ENCODE data around the gene ARHGAP10.
A peak's percentile ranks its signal among the peaks of the same experiment; 100 is the strongest.

Gene ARHGAP10

GRCh38 chr4:147822128-147822527 lies 90.2 kb downstream of the ARHGAP10 start:
- H3K27me3 Mint-ChIP-seq (ENCODE audit: low read depth, poor library complexity), result peaks cover 2% of the 10 kb centered on the region
- TF ChIP-seq CTCF (IDR thresholded peaks at IDR 0.05), result no peak
- no peak for DNase-seq
- H3K9me3 Mint-ChIP-seq, result no peaks in the 10 kb centered on the region
- H3K27ac Mint-ChIP-seq, result no peak overlapping the region
- peaks cover 51% of the 10 kb centered on the region for H3K36me3 Mint-ChIP-seq (ENCODE audit: low read depth)
- peaks cover 9% of the 10 kb centered on the region for H3K4me1 Mint-ChIP-seq
- H3K4me3 Mint-ChIP-seq, result no peak overlapping the region

DNA sequence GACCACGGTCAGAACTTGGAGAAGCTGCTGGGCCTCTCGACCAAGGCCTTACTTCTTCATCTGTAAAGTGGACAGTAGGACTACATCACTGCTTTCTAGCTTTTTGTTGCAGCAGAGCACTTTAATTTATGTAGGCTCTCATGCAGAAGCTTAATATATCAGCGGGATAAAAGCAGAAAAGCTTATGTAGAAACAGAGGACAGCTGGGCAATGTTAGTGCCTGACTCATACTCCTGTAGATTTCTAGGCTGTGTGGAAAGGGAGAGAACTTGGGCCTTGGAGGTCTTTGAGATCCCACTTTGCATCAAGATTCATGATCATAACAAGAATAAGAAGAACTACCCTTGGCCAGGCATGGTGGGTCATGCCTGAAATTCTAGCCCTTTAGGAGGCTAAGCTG lies 91.2 kb downstream of the ARHGAP10 start:
- Mint-ChIP-seq H3K4me1 (peaks cover 13% of the 10 kb centered on the region), H3K36me3 (ENCODE audit: low read depth) (peaks cover 55% of the 10 kb centered on the region), H3K27ac (no peak overlapping the region), H3K27me3 (ENCODE audit: low read depth, poor library complexity) (peaks cover 2% of the 10 kb centered on the region), H3K9me3 (no peaks in the 10 kb centered on the region), H3K4me3 (no peak overlapping the region)
- no peak for TF ChIP-seq CTCF (IDR thresholded peaks at IDR 0.05)
- DNase-seq, result no peak

DNA sequence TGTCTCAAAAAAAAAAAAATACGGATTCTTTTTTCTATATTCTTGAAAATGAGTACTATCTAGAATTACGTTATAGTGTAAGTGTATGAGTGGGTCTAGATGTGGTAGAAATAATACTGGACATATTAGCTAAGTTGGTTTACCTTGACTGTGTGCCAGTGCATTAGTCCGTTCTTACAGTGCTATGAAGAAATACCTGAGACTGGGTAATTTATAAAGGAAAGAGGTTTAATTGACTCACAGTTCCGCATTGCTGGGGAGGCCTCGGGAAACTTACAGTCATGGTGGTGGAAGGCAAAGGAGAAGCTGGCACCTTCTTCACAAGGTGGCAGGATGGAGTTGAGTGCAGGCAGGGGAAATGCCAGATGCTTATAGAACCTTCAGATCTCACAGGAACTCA lies 92.4 kb downstream of the ARHGAP10 start:
- Mint-ChIP-seq H3K27me3 (ENCODE audit: low read depth, poor library complexity) (peaks cover 2% of the 10 kb centered on the region), H3K36me3 (ENCODE audit: low read depth) (peaks cover 63% of the 10 kb centered on the region), H3K4me1 (peaks cover 13% of the 10 kb centered on the region), H3K9me3 (no peaks in the 10 kb centered on the region), H3K4me3 (no peak overlapping the region), H3K27ac (no peak overlapping the region)
- no peak for TF ChIP-seq CTCF (IDR thresholded peaks at IDR 0.05)
- DNase-seq, result no peak

DNA sequence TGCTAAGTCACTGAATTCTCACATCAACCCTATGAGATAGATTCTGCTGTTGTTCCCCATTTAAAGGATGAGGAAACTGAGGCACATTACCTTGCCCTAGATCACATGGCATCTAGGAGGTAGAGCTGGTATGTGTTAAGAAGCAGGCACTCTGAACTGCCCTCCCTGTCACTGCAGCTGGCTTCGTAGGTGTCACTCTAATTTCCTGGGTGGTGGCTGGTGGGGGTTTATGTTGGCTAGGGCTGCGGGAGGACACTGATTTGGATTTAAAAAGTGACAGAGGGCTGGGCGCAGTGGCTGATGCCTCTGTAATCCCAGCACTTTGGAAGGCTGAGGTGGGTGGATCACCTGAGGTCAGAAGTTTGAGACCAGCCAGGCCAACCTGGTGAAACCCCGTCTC lies 93.0 kb downstream of the ARHGAP10 start:
- H3K27ac Mint-ChIP-seq, result no peak overlapping the region
- no peak overlapping the region for H3K4me3 Mint-ChIP-seq
- H3K27me3 Mint-ChIP-seq (ENCODE audit: low read depth, poor library complexity), result peaks cover 2% of the 10 kb centered on the region
- no peak for TF ChIP-seq CTCF (IDR thresholded peaks at IDR 0.05)
- H3K9me3 Mint-ChIP-seq, result no peaks in the 10 kb centered on the region
- no peak for DNase-seq
- peaks cover 17% of the 10 kb centered on the region for H3K4me1 Mint-ChIP-seq
- H3K36me3 Mint-ChIP-seq (ENCODE audit: low read depth), result peaks cover 62% of the 10 kb centered on the region

DNA sequence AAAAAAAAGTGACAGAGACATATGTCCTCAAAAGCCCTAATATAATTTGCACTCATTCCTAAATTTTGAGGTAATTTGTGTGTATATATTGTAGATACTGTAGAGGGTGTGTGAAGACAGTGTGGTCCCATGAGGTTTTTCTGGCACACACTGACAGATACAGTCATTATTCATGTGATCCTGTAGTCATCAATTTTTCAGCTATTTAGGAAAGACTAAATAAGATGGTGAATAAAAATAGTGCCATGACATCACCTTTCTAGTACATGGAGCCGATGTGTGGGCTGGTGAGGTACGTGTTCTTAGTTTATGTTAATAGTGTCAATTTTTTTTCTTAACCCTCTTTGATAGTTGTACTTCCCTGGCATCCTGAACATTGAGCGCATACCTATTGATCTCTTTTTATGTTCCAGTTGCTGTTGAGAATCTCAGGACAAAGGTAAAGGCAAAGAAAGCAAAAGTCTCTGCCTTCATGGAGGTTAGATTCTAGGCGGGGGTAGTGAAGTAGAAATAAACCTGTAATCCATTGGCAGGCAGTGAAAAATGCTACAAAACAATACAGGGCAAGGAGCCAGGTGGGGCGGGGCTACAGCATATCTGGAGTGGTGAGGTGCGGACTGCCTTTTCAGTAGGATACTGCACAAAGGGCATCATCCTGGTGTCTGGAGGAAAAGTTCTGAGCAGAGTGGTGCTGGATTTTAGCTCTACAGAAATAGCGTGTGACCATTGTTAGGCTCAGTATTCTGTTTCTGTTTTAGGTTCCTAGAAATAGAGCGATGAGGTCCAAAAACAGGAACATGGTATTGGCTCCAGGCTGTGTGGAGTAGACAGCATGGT lies 93.8 kb downstream of the ARHGAP10 start:
- Mint-ChIP-seq H3K4me1 (peaks cover 22% of the 10 kb centered on the region), H3K27ac (peak overlapping the region; percentile 24), H3K27me3 (ENCODE audit: low read depth, poor library complexity) (peaks cover 2% of the 10 kb centered on the region), H3K36me3 (ENCODE audit: low read depth) (peaks cover 61% of the 10 kb centered on the region), H3K4me3 (no peak overlapping the region), H3K9me3 (no peaks in the 10 kb centered on the region)
- DNase-seq, result no peak
- TF ChIP-seq CTCF (IDR thresholded peaks at IDR 0.05), result no peak

DNA sequence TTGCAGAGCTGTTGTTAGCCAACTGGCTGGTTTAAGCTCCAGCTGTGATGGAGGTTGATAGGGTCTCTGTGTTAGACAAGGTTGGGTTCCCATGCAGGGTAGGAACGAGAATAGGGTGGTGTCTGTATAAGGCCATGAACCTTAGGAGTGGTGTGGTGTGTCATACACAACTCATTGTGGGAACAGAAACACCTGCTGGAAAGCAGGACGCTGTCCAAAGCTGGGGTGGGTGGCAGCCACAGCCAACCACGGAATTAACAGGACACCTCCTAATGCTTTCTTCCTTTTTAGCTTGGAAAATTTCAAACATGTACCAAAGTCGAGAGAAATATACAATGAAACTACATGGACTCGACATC lies 94.4 kb downstream of the ARHGAP10 start:
- Mint-ChIP-seq H3K4me1 (peaks cover 16% of the 10 kb centered on the region), H3K27ac (no peak overlapping the region), H3K27me3 (ENCODE audit: low read depth, poor library complexity) (no peaks in the 10 kb centered on the region), H3K36me3 (ENCODE audit: low read depth) (peaks cover 61% of the 10 kb centered on the region), H3K4me3 (no peak overlapping the region), H3K9me3 (no peaks in the 10 kb centered on the region)
- TF ChIP-seq CTCF (IDR thresholded peaks at IDR 0.05), result no peak
- no peak for DNase-seq

All from nephron progenitor cell (in vitro differentiated cells).